ENCODE results near the gene SRGAP2C.
"Not testable (repeated sequence)": the region's sequence is repeated elsewhere in the genome, so short reads cannot be mapped to it uniquely, and the experiment has no call there.

SRGAP2C gene

GRCh38 chr1:121184290-121185127 lies at the start of gene SRGAP2C, which contains the start of gene FAM72B:
TSS of gene SRGAP2C (plus strand) at chr1:121184975. CDS start at chr1:121187447, 2,472 bp downstream.
TSS of gene FAM72B (minus strand) at chr1:121184340. CDS start at chr1:121183489, 851 bp downstream.
- peak; percentile 76 for DNase-seq (ENCODE audit: low spot score)

- not testable (repeated sequence) for DNase-seq (ENCODE audit: low spot score)
Observed at GRCh38 chr1:121140393-121140792, 44.4 kb upstream of the SRGAP2C start.

- not testable (repeated sequence) for DNase-seq (ENCODE audit: low spot score)
Observed at GRCh38 chr1:121148489-121149190, 36.1 kb upstream of the SRGAP2C start.

- not testable (repeated sequence) for DNase-seq (ENCODE audit: low spot score)
Observed at GRCh38 chr1:121151294-121151693, 33.5 kb upstream of the SRGAP2C start.

GRCh38 chr1:121152788-121153187 lies 32.0 kb upstream of the SRGAP2C start:
- not testable (repeated sequence) for DNase-seq (ENCODE audit: low spot score)

GRCh38 chr1:121154811-121155210 lies 30.0 kb upstream of the SRGAP2C start:
- not testable (repeated sequence) for DNase-seq (ENCODE audit: low spot score)

GRCh38 chr1:121155671-121156358 lies 29.0 kb upstream of the SRGAP2C start:
- not testable (repeated sequence) for DNase-seq (ENCODE audit: low spot score)

GRCh38 chr1:121156958-121157603 lies 27.7 kb upstream of the SRGAP2C start:
- DNase-seq (ENCODE audit: low spot score), result not testable (repeated sequence)

- DNase-seq (ENCODE audit: low spot score), result not testable (repeated sequence)
Observed at GRCh38 chr1:121157609-121158008, 27.2 kb upstream of the SRGAP2C start.

GRCh38 chr1:121160118-121160517 lies 24.7 kb upstream of the SRGAP2C start:
- not testable (repeated sequence) for DNase-seq (ENCODE audit: low spot score)

- DNase-seq (ENCODE audit: low spot score), result not testable (repeated sequence)
Observed at GRCh38 chr1:121161199-121161901, 23.4 kb upstream of the SRGAP2C start.

- not testable (repeated sequence) for DNase-seq (ENCODE audit: low spot score)
Observed at GRCh38 chr1:121163850-121164757, 20.7 kb upstream of the SRGAP2C start.

GRCh38 chr1:121165296-121165695 lies 19.5 kb upstream of the SRGAP2C start:
- DNase-seq (ENCODE audit: low spot score), result not testable (repeated sequence)

GRCh38 chr1:121167225-121167738 lies 17.5 kb upstream of the SRGAP2C start:
- DNase-seq (ENCODE audit: low spot score), result not testable (repeated sequence)

GRCh38 chr1:121168152-121168668 lies 16.6 kb upstream of the SRGAP2C start:
- DNase-seq (ENCODE audit: low spot score), result not testable (repeated sequence)

- DNase-seq (ENCODE audit: low spot score), result not testable (repeated sequence)
Observed at GRCh38 chr1:121176649-121177048, 8.1 kb upstream of the SRGAP2C start.

- not testable (repeated sequence) for DNase-seq (ENCODE audit: low spot score)
Observed at GRCh38 chr1:121178197-121178596, 6.6 kb upstream of the SRGAP2C start.

GRCh38 chr1:121183867-121184266 lies 908 bp upstream of the SRGAP2C start:
- not testable (repeated sequence) for DNase-seq (ENCODE audit: low spot score)

- DNase-seq (ENCODE audit: low spot score), result not testable (repeated sequence)
Observed at GRCh38 chr1:121185140-121185708, 449 bp downstream of the SRGAP2C start.

Data from hepatic stellate cell (primary cell).